Duodenal mucosa (tissue), 2 donors: Measurements from ENCODE around the gene ZNF787.

ENCODE experiments used
- H3K27ac ChIP-seq: one replicate; pipeline ENCODE4 v1.7.0; 2013; ENCODE audit warnings: low read depth, low read length
- H3K27me3 ChIP-seq, 2 donors: one replicate each; pipeline ENCODE4 v1.7.0; 2013; ENCODE audit warnings: low read length in 2 of 2, control low read depth in 1 of 2; ENCODE audit not compliant: insufficient read depth in 2 of 2, control insufficient read depth in 1 of 2
- H3K36me3 ChIP-seq, 2 donors: one replicate each; pipeline ENCODE4 v1.7.0; 2013; ENCODE audit warnings: low read length in 2 of 2, control low read depth in 1 of 2; ENCODE audit not compliant: insufficient read depth in 2 of 2, control insufficient read depth in 1 of 2
- H3K4me1 ChIP-seq, 2 donors: one replicate each; pipeline ENCODE4 v1.7.0; 2013; ENCODE audit warnings: low read length in 2 of 2, control low read depth in 1 of 2; ENCODE audit not compliant: insufficient read depth in 2 of 2, control insufficient read depth in 1 of 2
- H3K4me3 ChIP-seq, 2 donors: one replicate each; pipeline ENCODE4 v1.7.0; 2013; ENCODE audit warnings: low read length in 2 of 2, low read depth in 1 of 2
- H3K9ac ChIP-seq, 2 donors: one replicate each; pipeline ENCODE4 v1.7.0; 2013; ENCODE audit warnings: low read length in 2 of 2, low read depth in 1 of 2
- H3K9me3 ChIP-seq, 2 donors: one replicate each; pipeline ENCODE4 v1.7.0; 2013; ENCODE audit warnings: low read length in 2 of 2, control low read depth in 1 of 2; ENCODE audit not compliant: control insufficient read depth in 1 of 2

The ZNF787 gene

DNA sequence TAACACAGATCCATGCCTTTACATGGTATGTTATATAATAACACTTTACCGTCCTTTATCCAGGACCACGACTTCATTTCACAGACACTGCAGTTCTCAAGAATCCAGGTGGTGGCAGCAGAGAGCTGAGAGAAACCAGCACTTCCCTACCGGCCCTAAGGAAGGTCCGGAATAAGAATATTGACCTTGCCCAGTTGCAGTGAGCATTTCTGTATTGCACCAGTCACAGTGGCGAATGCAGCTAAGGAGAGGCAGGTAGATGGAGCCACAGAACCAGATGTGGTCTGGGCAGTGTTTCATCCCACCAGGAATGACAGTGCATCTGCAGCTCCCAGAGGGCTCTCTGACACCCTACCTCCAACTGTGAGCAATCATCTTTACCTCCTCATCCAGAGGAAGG is 44.6 kb downstream of the ZNF787 start:
- H3K4me3 ChIP-seq: no peak overlapping the region
- no peaks in the 10 kb centered on the region for H3K36me3 ChIP-seq
- H3K4me1 ChIP-seq: peaks cover 8 to 9% of the 10 kb centered on the region in 2 donors
- H3K27ac ChIP-seq: no peak overlapping the region
- no peaks in the 10 kb centered on the region for H3K9me3 ChIP-seq
- no peak overlapping the region for H3K9ac ChIP-seq
- H3K27me3 ChIP-seq: peaks cover 3 to 4% of the 10 kb centered on the region in 2 donors

DNA sequence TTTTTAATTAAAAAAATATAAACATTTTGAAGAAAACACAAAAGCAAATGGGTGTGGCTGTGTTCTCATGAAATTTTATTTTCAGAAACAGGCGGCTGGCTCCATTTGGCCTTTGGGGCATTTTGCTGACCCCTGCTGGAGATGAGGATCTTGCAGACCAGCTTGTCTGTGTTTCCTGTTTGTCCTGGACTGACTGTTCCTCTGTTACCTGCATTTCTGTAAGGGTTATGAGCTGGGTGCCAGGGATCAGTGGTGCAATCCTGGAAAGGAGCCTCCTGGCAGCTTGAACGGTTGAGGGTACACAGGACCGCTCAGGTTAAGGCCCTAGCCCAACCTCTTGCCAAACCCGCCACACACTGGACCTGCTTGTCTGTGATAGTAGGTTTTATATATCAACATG is 49.9 kb downstream of the ZNF787 start:
- Histone ChIP-seq H3K4me3 (no peak overlapping the region), H3K36me3 (no peaks in the 10 kb centered on the region), H3K9ac (no peak overlapping the region), H3K4me1 (peaks cover 0 to 3% of the 10 kb centered on the region in 2 donors), H3K27me3 (peaks cover 0 to 2% of the 10 kb centered on the region in 2 donors), H3K9me3 (no peaks in the 10 kb centered on the region), H3K27ac (no peak overlapping the region)

DNA sequence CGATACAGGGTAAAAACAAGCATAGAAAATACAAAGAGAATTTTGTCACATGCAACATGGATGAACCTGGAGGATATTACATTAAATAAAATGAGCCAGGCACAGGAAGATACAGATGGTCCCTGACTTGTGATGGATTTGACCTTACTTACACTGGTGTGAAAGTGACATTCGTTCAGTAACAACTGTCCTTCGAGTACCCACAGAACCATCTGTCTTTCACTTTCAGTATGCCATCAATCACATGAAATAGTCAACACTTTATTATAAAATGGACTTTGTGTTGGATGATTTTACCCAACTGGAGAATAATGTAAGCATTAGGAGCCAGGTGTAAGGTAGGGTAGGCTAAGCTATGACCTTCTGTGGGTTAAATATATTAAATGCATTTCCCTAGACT is 51.5 kb downstream of the ZNF787 start:
- Histone ChIP-seq H3K9ac (no peak overlapping the region), H3K36me3 (no peaks in the 10 kb centered on the region), H3K27ac (no peak overlapping the region), H3K4me1 (peaks cover 0 to 4% of the 10 kb centered on the region in 2 donors), H3K9me3 (no peaks in the 10 kb centered on the region), H3K4me3 (no peak overlapping the region), H3K27me3 (peaks cover 0 to 9% of the 10 kb centered on the region in 2 donors)

DNA sequence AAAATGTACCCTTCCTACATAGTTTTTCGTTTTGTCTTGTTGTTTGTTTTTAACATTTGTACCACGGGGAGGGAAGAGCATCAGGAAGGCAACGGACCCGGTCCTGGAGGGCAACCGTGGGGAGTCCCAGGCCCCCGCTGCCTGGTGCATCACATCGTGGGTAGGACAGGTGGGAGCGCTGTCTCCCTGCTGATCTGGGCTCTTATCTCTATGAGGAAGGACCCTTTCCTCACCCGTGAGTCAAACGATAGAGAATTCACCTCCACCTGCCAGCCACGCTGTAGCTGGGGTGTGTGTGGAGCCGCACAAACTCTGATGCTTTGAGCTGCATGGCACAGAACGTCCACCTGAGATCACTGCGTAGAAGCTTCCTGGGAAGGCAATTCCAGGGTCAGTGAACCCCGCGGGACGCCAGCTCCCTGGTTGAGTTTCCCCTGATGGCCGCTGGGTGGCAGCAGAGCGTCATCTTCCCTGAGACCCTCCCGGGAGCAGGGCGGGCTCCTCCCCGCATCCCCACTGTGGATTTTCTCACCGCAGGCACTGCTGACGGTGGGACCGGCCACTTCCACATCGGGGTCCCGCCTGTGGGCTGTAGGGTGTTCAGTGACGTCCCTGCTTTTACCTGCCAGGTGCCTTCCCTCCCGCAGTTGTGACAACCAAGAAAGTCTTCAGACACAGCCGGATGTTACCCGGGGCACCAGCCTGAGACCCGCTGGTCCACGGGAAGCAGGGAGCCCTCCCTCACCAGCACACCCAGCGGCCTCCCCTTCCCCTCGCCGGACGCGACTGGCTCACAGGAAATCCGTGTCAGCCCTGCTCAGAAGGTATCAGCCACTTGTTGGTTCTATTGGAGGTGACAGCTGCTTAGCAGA is 54.7 kb downstream of the ZNF787 start:
- Histone ChIP-seq H3K36me3 (no peaks in the 10 kb centered on the region), H3K9ac (no peak overlapping the region), H3K27ac (no peak overlapping the region), H3K4me1 (peaks cover 0 to 4% of the 10 kb centered on the region in 2 donors), H3K27me3 (peaks cover 0 to 13% of the 10 kb centered on the region in 2 donors), H3K9me3 (no peaks in the 10 kb centered on the region), H3K4me3 (peak overlapping the region; percentile 19 to 29)

DNA sequence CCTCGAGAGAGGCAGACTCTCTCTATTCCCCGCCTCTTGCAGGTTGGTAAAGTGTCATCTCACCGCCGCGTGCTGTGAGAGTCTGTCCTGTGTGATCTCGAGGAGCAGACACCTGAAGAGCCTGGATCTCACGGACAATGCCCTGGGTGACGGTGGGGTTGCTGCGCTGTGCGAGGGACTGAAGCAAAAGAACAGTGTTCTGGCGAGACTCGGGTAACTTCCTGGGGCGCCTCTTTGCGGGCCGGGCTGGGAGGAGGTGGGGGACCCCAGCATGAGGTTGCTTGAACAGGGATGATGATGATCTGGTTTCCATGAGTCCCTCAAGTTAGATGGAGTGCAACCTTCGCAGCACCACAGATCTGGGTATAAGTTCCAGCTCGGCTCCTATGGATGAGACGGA is 67.5 kb downstream of the ZNF787 start:
- H3K36me3 ChIP-seq: no peaks in the 10 kb centered on the region
- no peaks in the 10 kb centered on the region for H3K4me1 ChIP-seq
- no peak overlapping the region for H3K27ac ChIP-seq
- no peak overlapping the region for H3K9ac ChIP-seq
- H3K4me3 ChIP-seq: no peak overlapping the region
- no peaks in the 10 kb centered on the region for H3K9me3 ChIP-seq
- H3K27me3 ChIP-seq: no peaks in the 10 kb centered on the region
